Neuronal stem cell (in vitro differentiated cells): ENCODE results near the gene LCAT.

Source experiments
- DNase-seq: peaks from one replicate; pipeline ENCODE4 v3.0.0-alpha.2; 2013; ENCODE audit warnings: low spot score
- H2AFZ ChIP-seq: one replicate; pipeline ENCODE4 v1.6.1; 2013; ENCODE audit warnings: mild to moderate bottlenecking, low read length, inconsistent platforms
- H2AK5ac ChIP-seq: 2 replicates; pipeline ENCODE4 v1.6.1; 2013; ENCODE audit warnings: low read depth, mild to moderate bottlenecking, inconsistent platforms, low read length, moderate library complexity, mixed read lengths
- H2BK120ac ChIP-seq: 2 replicates; pipeline ENCODE4 v1.6.1; 2013; ENCODE audit warnings: low read depth, mild to moderate bottlenecking, inconsistent platforms, low read length, moderate library complexity, mixed read lengths
- H2BK12ac ChIP-seq: one replicate; pipeline ENCODE4 v1.6.1; 2013; ENCODE audit warnings: low read length, inconsistent platforms
- H2BK15ac ChIP-seq: 2 replicates; pipeline ENCODE4 v1.6.1; 2013; ENCODE audit warnings: mild to moderate bottlenecking, low read length, inconsistent platforms, mixed read lengths
- H2BK5ac ChIP-seq: one replicate; pipeline ENCODE4 v1.6.1; 2013; ENCODE audit warnings: inconsistent platforms, mild to moderate bottlenecking, low read length, moderate library complexity
- H3K14ac ChIP-seq: one replicate; pipeline ENCODE4 v1.6.1; 2013; ENCODE audit warnings: low read length, inconsistent platforms
- H3K18ac ChIP-seq: 2 replicates; pipeline ENCODE4 v1.6.1; 2013; ENCODE audit warnings: low read length, inconsistent platforms
- H3K23ac ChIP-seq: 2 replicates; pipeline ENCODE4 v1.6.1; 2013; ENCODE audit warnings: low read depth, mild to moderate bottlenecking, mixed read lengths, low read length, inconsistent platforms; ENCODE audit not compliant: poor library complexity
- H3K27ac ChIP-seq: replicated peaks from 3 replicates; pipeline ENCODE4 v1.5.1; 2013; ENCODE audit warnings: low read length, inconsistent platforms
- H3K27me3 ChIP-seq, 3 experiments: 2 replicates each; pipeline ENCODE4 v1.6.1; 2013; ENCODE audit warnings: low read length in 3 of 3, mild to moderate bottlenecking in 2 of 3, inconsistent platforms in 1 of 3, low read depth in 1 of 3, mixed read lengths in 1 of 3, moderate library complexity in 1 of 3; ENCODE audit not compliant: control insufficient read depth in 3 of 3, insufficient read depth in 3 of 3
- H3K36me3 ChIP-seq, 2 donors: replicated peaks in 1 of 2; 2 replicates each; pipeline ENCODE4 v1.6.1; 2013; ENCODE audit warnings: low read length in 2 of 2; ENCODE audit not compliant: control insufficient read depth in 2 of 2, insufficient read depth in 2 of 2
- H3K4ac ChIP-seq: 2 replicates; pipeline ENCODE4 v1.6.1; 2013; ENCODE audit warnings: inconsistent platforms, mild to moderate bottlenecking, low read length, moderate library complexity
- H3K4me1 ChIP-seq, 2 donors: 1 replicate in 1 of 2; 2 replicates in 1 of 2; pipeline ENCODE4 v1.6.1; 2013; ENCODE audit warnings: low read length in 2 of 2, low read depth in 1 of 2; ENCODE audit not compliant: control insufficient read depth in 2 of 2, insufficient read depth in 1 of 2
- H3K4me2 ChIP-seq: one replicate; pipeline ENCODE4 v1.6.1; 2013; ENCODE audit warnings: mild to moderate bottlenecking, low read length, inconsistent platforms; ENCODE audit not compliant: insufficient read depth, poor library complexity, severe bottlenecking
- H3K4me3 ChIP-seq, 2 donors: 2 replicates each; pipeline ENCODE4 v1.5.1; 2013; ENCODE audit warnings: low read length in 2 of 2, mild to moderate bottlenecking in 2 of 2, inconsistent platforms in 1 of 2, moderate library complexity in 1 of 2
- H3K79me1 ChIP-seq: one replicate; pipeline ENCODE4 v1.6.1; 2013; ENCODE audit warnings: low read depth, mild to moderate bottlenecking, inconsistent platforms, low read length, moderate library complexity
- H3K9ac ChIP-seq: one replicate; pipeline ENCODE4 v1.6.1; 2013; ENCODE audit warnings: mild to moderate bottlenecking, low read depth, low read length, inconsistent platforms; ENCODE audit not compliant: poor library complexity
- H3K9me3 ChIP-seq, 2 donors: replicated peaks in 1 of 2; 2 replicates each; pipeline versions ENCODE3 to v1.6.1; 2013; ENCODE audit warnings: low read length in 2 of 2, mild to moderate bottlenecking in 2 of 2, inconsistent platforms in 1 of 2, low read depth in 1 of 2, mixed read lengths in 1 of 2, moderate library complexity in 1 of 2; ENCODE audit not compliant: control insufficient read depth in 2 of 2, insufficient read depth in 1 of 2
- H4K8ac ChIP-seq: one replicate; pipeline ENCODE4 v1.6.1; 2013; ENCODE audit warnings: low read depth, mild to moderate bottlenecking, inconsistent platforms, low read length, moderate library complexity
- H4K91ac ChIP-seq: one replicate; pipeline ENCODE4 v1.6.1; 2013; ENCODE audit warnings: low read length, low read depth, mild to moderate bottlenecking, inconsistent platforms; ENCODE audit not compliant: poor library complexity
- WGBS, 2 donors: extraction: QIAGEN DNeasy Blood & Tissue Kit; methylation state at CpG; one replicate each; pipeline ENCODE4 v1.1.7; 2013; ENCODE audit warnings: missing lambda C conversion rate in 2 of 2, mixed read lengths in 1 of 2; ENCODE audit not compliant: insufficient read length in 2 of 2, insufficient replicate concordance in 1 of 2; ENCODE audit errors: extremely low coverage in 2 of 2; 5-methylcytosine and 5-hydroxymethylcytosine counted together

Gene LCAT

GRCh38 chr16:67914758-67915495, 29.0 kb downstream of the LCAT start:
- Histone ChIP-seq H3K4me2 (no peak overlapping the region), H3K79me1 (peaks cover 21% of the 10 kb centered on the region), H3K14ac (no peak overlapping the region), H3K9ac (no peak overlapping the region), H3K4me1 (peaks cover 0 to 4% of the 10 kb centered on the region in 2 donors), H3K23ac (no peak overlapping the region), H2AK5ac (no peak overlapping the region), H2AFZ (no peak overlapping the region), H4K91ac (no peak overlapping the region), H3K27ac (no peak overlapping the region), H2BK12ac (peak overlapping the region; percentile 8), H3K9me3 (no peaks in the 10 kb centered on the region), H3K36me3 (peaks cover 15 to 57% of the 10 kb centered on the region in 2 donors), H2BK5ac (no peak overlapping the region), H2BK120ac (no peak overlapping the region), H3K4ac (no peak overlapping the region), H4K8ac (no peak overlapping the region), H3K27me3 (no peaks in the 10 kb centered on the region), H3K4me3 (no peak overlapping the region), H2BK15ac (no peak overlapping the region), H3K18ac (no peak overlapping the region)
- no peak for DNase-seq
- WGBS, 2 donors: no CpG with 5 or more reads among the region's 7 CpGs

GRCh38 chr16:67910158-67910557, 33.8 kb downstream of the LCAT start:
- H2BK5ac ChIP-seq: no peak overlapping the region
- H2AFZ ChIP-seq: no peak overlapping the region
- peaks cover 15 to 43% of the 10 kb centered on the region in 2 donors for H3K36me3 ChIP-seq
- no peak overlapping the region for H3K9ac ChIP-seq
- no peak overlapping the region for H2AK5ac ChIP-seq
- DNase-seq: no peak
- H3K4me1 ChIP-seq: peaks cover 0 to 7% of the 10 kb centered on the region in 2 donors
- H2BK120ac ChIP-seq: no peak overlapping the region
- no peak overlapping the region for H2BK12ac ChIP-seq
- no peak overlapping the region for H3K4ac ChIP-seq
- no peak overlapping the region for H3K23ac ChIP-seq
- H4K91ac ChIP-seq: no peak overlapping the region
- H2BK15ac ChIP-seq: no peak overlapping the region
- no peaks in the 10 kb centered on the region for H3K27me3 ChIP-seq
- no peaks in the 10 kb centered on the region for H3K9me3 ChIP-seq
- no peak overlapping the region for H3K18ac ChIP-seq
- no peak overlapping the region for H3K27ac ChIP-seq
- no CpG with 5 or more reads among the region's 2 CpGs for WGBS, 2 donors
- no peak overlapping the region for H3K4me2 ChIP-seq
- no peak overlapping the region for H4K8ac ChIP-seq
- no peak overlapping the region for H3K14ac ChIP-seq
- peaks cover 12% of the 10 kb centered on the region for H3K79me1 ChIP-seq
- no peak overlapping the region for H3K4me3 ChIP-seq

GRCh38 chr16:67909056-67909742, 34.7 kb downstream of the LCAT start:
- Histone ChIP-seq H3K9ac (no peak overlapping the region), H2AK5ac (no peak overlapping the region), H2AFZ (no peak overlapping the region), H2BK120ac (no peak overlapping the region), H3K4me2 (no peak overlapping the region), H3K4me1 (peaks cover 0 to 7% of the 10 kb centered on the region in 2 donors), H3K4ac (no peak overlapping the region), H4K8ac (no peak overlapping the region), H2BK5ac (peak overlapping the region; percentile 30), H2BK12ac (no peak overlapping the region), H4K91ac (no peak overlapping the region), H3K9me3 (no peaks in the 10 kb centered on the region), H3K14ac (no peak overlapping the region), H3K79me1 (peaks cover 9% of the 10 kb centered on the region), H3K27ac (no peak overlapping the region), H3K27me3 (no peaks in the 10 kb centered on the region), H2BK15ac (no peak overlapping the region), H3K18ac (no peak overlapping the region), H3K4me3 (no peak overlapping the region), H3K36me3 (peaks cover 15 to 43% of the 10 kb centered on the region in 2 donors), H3K23ac (no peak overlapping the region)
- DNase-seq: no peak
- no CpG with 5 or more reads among the region's 36 CpGs for WGBS, 2 donors

GRCh38 chr16:67907397-67908180, 36.3 kb downstream of the LCAT start:
- Histone ChIP-seq H2BK15ac (no peak overlapping the region), H3K23ac (no peak overlapping the region), H3K4me2 (no peak overlapping the region), H3K79me1 (peaks cover 9% of the 10 kb centered on the region), H3K36me3 (peaks cover 17 to 49% of the 10 kb centered on the region in 2 donors), H3K27ac (no peak overlapping the region), H2AFZ (no peak overlapping the region), H2BK120ac (no peak overlapping the region), H3K18ac (no peak overlapping the region), H3K14ac (no peak overlapping the region), H3K27me3 (no peaks in the 10 kb centered on the region), H2BK5ac (no peak overlapping the region), H2AK5ac (no peak overlapping the region), H4K8ac (no peak overlapping the region), H3K9ac (no peak overlapping the region), H2BK12ac (no peak overlapping the region), H3K4me3 (no peak overlapping the region), H3K4ac (no peak overlapping the region), H3K9me3 (no peaks in the 10 kb centered on the region), H4K91ac (no peak overlapping the region), H3K4me1 (peaks cover 0 to 7% of the 10 kb centered on the region in 2 donors)
- no peak for DNase-seq
- no CpG with 5 or more reads among the region's 11 CpGs for WGBS, 2 donors
